ENCODE measurements around the gene CRYBA2.

The CRYBA2 gene

GRCh38 chr2:219023045-219023605 lies 29.9 kb upstream of the CRYBA2 start:
- no peak for DNase-seq (ENCODE audit: low spot score)

- DNase-seq (ENCODE audit: low spot score), result no peak
Observed at GRCh38 chr2:219022616-219023015, 29.4 kb upstream of the CRYBA2 start.

GRCh38 chr2:219022041-219022440 lies 28.8 kb upstream of the CRYBA2 start:
- no peak for DNase-seq (ENCODE audit: low spot score)

- no peak for DNase-seq (ENCODE audit: low spot score)
Observed at GRCh38 chr2:219021591-219021990, 28.4 kb upstream of the CRYBA2 start.

GRCh38 chr2:219020604-219021365 lies 27.6 kb upstream of the CRYBA2 start:
- DNase-seq (ENCODE audit: low spot score), result no peak

GRCh38 chr2:219019436-219019835 lies 26.2 kb upstream of the CRYBA2 start:
- DNase-seq (ENCODE audit: low spot score), result no peak

GRCh38 chr2:219018726-219019125 lies 25.5 kb upstream of the CRYBA2 start:
- no peak for DNase-seq (ENCODE audit: low spot score)

GRCh38 chr2:219018286-219018685 lies 25.1 kb upstream of the CRYBA2 start:
- DNase-seq (ENCODE audit: low spot score), result no peak

- no peak for DNase-seq (ENCODE audit: low spot score)
Observed at GRCh38 chr2:219017201-219017931, 24.1 kb upstream of the CRYBA2 start.

- DNase-seq (ENCODE audit: low spot score), result no peak
Observed at GRCh38 chr2:219016721-219017120, 23.5 kb upstream of the CRYBA2 start.

GRCh38 chr2:219010873-219011272 lies 17.7 kb upstream of the CRYBA2 start:
- no peak for DNase-seq (ENCODE audit: low spot score)

- DNase-seq (ENCODE audit: low spot score), result no peak
Observed at GRCh38 chr2:219010162-219010756, 17.0 kb upstream of the CRYBA2 start.

GRCh38 chr2:219009294-219009693 lies 16.1 kb upstream of the CRYBA2 start:
- DNase-seq (ENCODE audit: low spot score), result no peak

- DNase-seq (ENCODE audit: low spot score), result no peak
Observed at GRCh38 chr2:219003979-219004378, 10.8 kb upstream of the CRYBA2 start.

- DNase-seq (ENCODE audit: low spot score), result no peak
Observed at GRCh38 chr2:219003267-219003634, 10.0 kb upstream of the CRYBA2 start.

GRCh38 chr2:219002395-219003266 lies 9.4 kb upstream of the CRYBA2 start:
- peak; percentile 67 for DNase-seq (ENCODE audit: low spot score)

GRCh38 chr2:219001577-219002394 lies 8.6 kb upstream of the CRYBA2 start:
- no peak for DNase-seq (ENCODE audit: low spot score)

GRCh38 chr2:219001100-219001576 lies 7.9 kb upstream of the CRYBA2 start:
- DNase-seq (ENCODE audit: low spot score), result no peak

- no peak for DNase-seq (ENCODE audit: low spot score)
Observed at GRCh38 chr2:219000569-219000960, 7.3 kb upstream of the CRYBA2 start.

GRCh38 chr2:218999881-219000568 lies 6.8 kb upstream of the CRYBA2 start:
- DNase-seq (ENCODE audit: low spot score), result no peak
